GM18868 (cell line): ENCODE data around the gene HK3.

Experiments used
- ATAC-seq: cut with Tn5 transposase; IDR thresholded peaks from one replicate; pipeline ENCODE4 v1.9.1; 2021; ENCODE audit warnings: mild to moderate bottlenecking, moderate library complexity; ENCODE audit not compliant: unreplicated experiment

Gene HK3, protein sequence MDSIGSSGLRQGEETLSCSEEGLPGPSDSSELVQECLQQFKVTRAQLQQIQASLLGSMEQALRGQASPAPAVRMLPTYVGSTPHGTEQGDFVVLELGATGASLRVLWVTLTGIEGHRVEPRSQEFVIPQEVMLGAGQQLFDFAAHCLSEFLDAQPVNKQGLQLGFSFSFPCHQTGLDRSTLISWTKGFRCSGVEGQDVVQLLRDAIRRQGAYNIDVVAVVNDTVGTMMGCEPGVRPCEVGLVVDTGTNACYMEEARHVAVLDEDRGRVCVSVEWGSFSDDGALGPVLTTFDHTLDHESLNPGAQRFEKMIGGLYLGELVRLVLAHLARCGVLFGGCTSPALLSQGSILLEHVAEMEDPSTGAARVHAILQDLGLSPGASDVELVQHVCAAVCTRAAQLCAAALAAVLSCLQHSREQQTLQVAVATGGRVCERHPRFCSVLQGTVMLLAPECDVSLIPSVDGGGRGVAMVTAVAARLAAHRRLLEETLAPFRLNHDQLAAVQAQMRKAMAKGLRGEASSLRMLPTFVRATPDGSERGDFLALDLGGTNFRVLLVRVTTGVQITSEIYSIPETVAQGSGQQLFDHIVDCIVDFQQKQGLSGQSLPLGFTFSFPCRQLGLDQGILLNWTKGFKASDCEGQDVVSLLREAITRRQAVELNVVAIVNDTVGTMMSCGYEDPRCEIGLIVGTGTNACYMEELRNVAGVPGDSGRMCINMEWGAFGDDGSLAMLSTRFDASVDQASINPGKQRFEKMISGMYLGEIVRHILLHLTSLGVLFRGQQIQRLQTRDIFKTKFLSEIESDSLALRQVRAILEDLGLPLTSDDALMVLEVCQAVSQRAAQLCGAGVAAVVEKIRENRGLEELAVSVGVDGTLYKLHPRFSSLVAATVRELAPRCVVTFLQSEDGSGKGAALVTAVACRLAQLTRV

DNA sequence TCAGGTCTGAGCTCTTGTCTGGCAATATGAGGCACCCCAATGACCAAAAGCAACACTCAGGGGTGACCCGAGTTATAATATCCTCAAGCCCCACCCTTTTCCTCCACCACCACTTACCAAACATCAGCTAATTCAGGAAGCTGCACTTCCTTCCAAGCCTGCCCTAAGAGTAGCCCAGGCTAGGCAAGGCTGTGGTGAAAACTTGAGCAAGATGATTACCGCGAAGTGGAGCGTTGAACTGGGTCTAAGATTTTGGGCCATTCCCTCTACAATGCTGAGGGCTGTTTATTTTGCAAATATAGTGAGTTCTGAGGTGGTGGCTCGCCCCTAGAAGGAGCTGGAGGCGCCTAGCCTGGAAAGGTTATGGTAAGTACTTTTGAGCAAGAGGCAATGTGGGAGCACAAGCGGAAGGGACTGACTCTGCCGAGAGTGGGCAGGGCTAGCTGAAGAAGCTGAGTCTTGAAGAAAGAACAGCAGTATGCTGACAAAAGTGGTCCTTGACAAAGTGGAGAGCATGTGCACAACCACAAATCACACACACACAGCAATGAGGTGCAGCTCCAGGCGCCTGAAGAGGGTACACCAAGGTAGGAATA lies at the start of gene HK3:
Gene HK3, minus strand, starts transcription at position 51 of the 596 bp plus-strand sequence. CDS start 3,187 bp downstream, outside the sequence.
- no peak for ATAC-seq

DNA sequence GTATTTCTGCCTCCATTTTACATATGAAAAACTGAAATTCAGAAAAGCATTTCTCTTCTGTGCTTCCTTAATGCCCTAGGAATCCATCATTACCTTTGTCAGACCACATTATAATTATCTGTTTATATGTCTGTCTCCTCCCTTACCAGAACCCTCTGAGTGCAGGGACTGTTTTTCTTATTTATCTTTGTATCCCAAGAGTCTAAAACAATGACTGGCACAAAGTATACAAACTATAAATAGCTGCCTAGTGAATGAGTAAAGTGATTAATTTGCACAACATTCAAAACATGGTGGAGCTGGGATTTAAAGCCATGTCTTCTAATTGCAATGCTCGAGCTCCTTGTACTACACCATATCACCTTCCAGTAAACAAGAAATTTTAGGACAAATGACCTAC lies 49.3 kb upstream of the HK3 start:
- no peak for ATAC-seq

- ATAC-seq, result no peak
Measured at GRCh38 chr5:176947847-176948246, 48.7 kb upstream of the HK3 start.

DNA sequence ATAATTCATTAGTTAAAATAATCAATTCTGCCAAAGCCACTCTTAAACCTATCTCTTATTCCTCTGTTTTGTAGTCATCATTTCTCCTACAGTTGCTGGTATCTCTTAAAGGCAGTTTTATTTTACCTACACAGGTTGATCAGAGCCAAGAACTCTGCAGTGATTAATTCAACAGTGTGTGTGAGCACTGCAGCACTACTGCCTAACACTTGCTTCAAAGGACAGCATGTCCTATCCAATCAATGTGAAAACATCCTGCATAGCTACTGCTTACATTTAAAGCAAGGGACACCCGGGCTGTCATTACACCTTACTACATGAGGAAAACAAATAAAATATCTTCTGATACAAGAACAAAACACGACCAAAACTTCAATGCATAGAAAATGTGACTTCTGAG lies 45.1 kb upstream of the HK3 start:
- ATAC-seq, result no peak

DNA sequence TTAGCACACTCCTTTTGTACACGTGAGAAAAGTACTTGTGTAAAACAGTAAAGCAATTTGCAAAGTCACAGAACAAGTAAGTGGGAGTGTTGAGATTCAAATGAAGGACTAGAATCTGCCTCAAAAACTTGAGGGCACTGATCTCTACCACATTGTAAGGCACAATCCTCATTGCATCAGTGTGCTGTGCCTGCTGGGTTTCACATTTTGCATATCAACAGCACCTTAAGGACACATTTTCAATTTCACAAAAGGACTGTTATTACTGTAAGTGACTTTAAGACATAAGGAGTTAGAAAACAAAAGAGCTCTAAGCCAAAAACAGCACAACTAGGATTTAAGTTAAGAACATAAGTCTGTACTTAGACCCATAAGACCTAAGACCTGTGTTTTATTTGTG lies 44.7 kb upstream of the HK3 start:
- no peak for ATAC-seq

GRCh38 chr5:176941951-176942350 lies 42.8 kb upstream of the HK3 start:
- no peak for ATAC-seq

GRCh38 chr5:176938472-176938871 lies 39.3 kb upstream of the HK3 start:
- no peak for ATAC-seq

DNA sequence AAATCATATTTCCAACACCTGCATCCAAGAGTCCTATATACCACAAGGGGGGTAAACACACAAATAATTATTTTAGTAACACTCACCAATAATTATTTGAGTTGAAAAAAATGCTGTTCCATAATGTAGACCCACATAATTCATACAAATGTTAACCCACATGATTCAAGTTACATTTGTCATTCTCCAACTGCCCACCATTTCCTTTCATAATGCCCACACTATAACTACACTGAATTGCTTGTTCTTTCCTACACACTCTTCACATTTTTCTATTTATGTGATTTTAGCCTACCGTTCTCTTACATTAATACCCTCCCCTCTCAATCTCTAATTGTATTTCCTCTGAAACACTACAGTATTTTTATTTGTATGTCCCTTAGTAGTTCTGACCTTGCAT lies 35.9 kb upstream of the HK3 start:
- no peak for ATAC-seq

DNA sequence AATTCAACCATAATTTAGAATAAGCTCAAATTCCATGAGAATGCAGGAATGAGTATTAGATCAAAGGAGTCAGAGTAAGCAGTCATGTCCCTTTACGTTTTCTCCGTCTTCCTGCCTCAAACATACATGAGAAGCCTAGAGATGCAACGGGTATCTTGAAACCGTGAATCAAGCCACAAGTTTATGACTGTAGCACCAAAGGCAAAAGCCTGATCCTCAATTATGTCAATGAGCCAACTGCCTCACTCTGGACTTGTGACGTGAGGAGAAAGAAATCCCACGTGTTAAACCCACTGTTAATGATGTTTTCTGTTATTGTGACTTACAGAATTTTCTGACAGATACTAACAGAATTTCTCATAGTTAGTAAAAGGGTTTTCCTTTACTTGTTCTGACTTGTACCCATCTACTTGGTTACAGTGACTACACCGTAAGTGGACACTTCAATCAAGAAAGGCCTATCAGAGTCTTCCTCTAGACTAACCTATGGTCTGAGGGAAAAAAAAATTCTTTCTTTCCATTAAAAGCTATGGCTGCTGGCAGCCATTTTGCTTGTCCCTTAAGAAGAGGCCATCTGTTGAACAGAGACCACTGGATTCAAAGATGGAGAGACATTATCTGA lies 35.3 kb upstream of the HK3 start:
- no peak for ATAC-seq

DNA sequence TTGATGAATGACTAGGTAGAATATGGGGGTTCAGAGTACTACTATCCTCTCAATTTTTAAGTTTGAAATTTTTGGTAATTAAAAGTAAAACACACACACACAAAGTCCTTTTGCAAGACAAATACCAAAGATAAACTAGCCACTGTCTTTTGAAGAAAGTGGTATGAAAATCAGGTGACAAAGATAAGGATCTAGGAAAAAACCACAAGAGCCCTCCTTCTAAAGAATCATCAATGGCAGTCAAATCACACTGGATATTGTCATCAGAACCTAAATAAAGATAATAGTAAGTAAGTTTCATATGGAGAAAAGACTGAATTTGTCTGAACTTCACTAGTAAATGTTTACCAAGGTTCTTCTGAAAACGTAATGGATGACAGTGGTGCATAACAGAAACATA lies 30.5 kb upstream of the HK3 start:
- ATAC-seq, result no peak

DNA sequence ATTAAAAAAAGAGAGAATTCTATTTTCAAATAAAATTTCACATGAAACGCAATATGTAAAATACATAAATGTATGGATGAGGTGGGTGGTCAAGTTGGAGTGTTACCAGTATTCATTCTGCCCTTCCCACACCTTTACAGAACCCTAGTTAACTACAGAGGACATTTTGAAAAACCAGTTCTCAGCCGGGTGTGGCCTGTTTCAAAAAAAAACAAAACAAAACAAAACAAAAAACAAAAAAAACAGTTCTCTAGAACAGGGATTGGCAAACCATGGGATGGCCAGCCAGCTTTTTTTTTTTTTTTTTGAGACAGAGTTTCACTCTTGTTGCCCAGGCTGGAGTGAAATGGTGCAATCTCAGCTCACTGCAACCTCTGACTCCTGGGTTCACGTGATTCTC lies 28.4 kb upstream of the HK3 start:
- no peak for ATAC-seq

GRCh38 chr5:176922817-176923216 lies 23.7 kb upstream of the HK3 start:
- no peak for ATAC-seq

- ATAC-seq, result no peak
Measured at GRCh38 chr5:176921714-176922113, 22.6 kb upstream of the HK3 start.

- ATAC-seq, result no peak
Measured at GRCh38 chr5:176918613-176919012, 19.5 kb upstream of the HK3 start.

DNA sequence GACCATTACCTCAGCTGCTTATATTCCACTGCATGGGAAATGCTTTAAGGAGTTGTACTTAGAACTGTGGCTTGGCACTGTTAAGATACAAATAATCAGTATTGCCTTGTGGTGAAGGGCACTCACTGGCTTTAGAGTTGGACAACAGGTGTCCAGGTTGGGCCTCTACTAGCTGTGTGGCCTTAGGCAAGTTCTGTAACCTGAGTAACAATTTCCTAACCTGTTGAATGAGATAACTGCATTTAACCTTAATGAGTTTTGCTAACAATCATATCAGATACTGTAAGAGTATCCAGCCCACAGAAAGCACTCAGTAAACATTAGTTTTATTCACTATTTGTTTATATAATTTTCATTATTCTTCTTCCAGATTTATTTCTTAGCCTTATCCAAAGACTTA lies 17.2 kb upstream of the HK3 start:
- no peak for ATAC-seq

GRCh38 chr5:176915906-176916305 lies 16.8 kb upstream of the HK3 start:
- no peak for ATAC-seq

GRCh38 chr5:176912115-176912514 lies 13.0 kb upstream of the HK3 start:
- ATAC-seq, result no peak

GRCh38 chr5:176908675-176909368 lies 9.7 kb upstream of the HK3 start:
- no peak for ATAC-seq

GRCh38 chr5:176906796-176907195 lies 7.7 kb upstream of the HK3 start:
- ATAC-seq, result no peak

- no peak for ATAC-seq
Measured at GRCh38 chr5:176906126-176906525, 7.0 kb upstream of the HK3 start.

- no peak for ATAC-seq
Measured at GRCh38 chr5:176904276-176904675, 5.1 kb upstream of the HK3 start.
